Esophagus squamous epithelium (tissue), 4 donors: ENCODE results near the gene ZNF70.

Experiments
- POLR2A ChIP-seq, 4 donors: fragments of 450-650 bp; IDR thresholded peaks; one replicate each; pipeline ENCODE4 v1.6.1; 2017; ENCODE audit warnings: antibody characterized with exemption in 4 of 4, mild to moderate bottlenecking in 4 of 4, moderate library complexity in 3 of 4
- TF ChIP-seq, protein P1 (sequence below), 6 experiments: fragments of 450-650 bp in 4 of 6; fragments of 200-600 bp in 2 of 6; sonication (generic) in 2 of 6; IDR thresholded peaks; one replicate each; pipeline ENCODE4 v1.5.1; 2016 to 2019; ENCODE audit warnings: antibody characterized with exemption in 6 of 6, mild to moderate bottlenecking in 4 of 6, moderate library complexity in 4 of 6

DNA sequence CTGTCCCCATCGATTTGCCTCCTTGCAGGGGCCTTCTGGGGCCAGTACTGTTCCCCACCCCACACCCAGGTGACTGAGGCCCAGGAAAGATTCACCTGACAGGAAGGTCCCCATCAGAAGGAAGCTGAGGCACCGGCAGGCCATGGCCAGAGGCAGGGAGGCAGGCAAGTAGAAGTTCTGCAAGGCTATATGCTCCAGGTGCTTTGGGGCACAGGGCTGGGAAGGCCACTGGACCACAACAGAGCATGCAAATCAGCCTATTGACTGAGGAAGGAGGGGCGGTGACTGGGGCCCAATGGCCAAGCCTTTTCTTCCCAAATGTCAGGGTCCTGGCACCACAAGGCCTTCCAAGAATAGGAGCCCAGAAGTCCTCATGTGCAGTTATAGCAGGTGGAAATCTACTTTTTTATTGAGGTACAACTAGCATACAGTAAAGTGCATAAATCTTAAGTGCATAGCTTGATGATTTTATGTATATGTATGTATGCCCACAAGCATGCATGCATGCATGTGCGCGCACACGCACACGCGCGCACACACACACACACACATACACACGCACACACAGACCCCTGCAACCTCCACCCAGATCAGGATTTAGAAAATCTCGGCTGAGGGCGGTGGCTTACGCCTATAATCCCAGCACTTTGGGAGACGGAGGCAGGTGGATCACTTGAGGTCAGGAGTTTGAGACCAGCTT, 3.5 kb upstream of the ZNF70 start, which contains the start of gene VPREB3:
- TF ChIP-seq, protein P1, sequence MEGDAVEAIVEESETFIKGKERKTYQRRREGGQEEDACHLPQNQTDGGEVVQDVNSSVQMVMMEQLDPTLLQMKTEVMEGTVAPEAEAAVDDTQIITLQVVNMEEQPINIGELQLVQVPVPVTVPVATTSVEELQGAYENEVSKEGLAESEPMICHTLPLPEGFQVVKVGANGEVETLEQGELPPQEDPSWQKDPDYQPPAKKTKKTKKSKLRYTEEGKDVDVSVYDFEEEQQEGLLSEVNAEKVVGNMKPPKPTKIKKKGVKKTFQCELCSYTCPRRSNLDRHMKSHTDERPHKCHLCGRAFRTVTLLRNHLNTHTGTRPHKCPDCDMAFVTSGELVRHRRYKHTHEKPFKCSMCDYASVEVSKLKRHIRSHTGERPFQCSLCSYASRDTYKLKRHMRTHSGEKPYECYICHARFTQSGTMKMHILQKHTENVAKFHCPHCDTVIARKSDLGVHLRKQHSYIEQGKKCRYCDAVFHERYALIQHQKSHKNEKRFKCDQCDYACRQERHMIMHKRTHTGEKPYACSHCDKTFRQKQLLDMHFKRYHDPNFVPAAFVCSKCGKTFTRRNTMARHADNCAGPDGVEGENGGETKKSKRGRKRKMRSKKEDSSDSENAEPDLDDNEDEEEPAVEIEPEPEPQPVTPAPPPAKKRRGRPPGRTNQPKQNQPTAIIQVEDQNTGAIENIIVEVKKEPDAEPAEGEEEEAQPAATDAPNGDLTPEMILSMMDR (IDR thresholded peaks at IDR 0.05), result no peak
- TF ChIP-seq POLR2A (IDR thresholded peaks at IDR 0.05), result no peak
